Suprapubic skin (tissue), 3 donors: ENCODE data around the gene SRP9.

Experiments used
- POLR2A ChIP-seq, 2 donors: fragments of 450-650 bp; IDR thresholded peaks; one replicate each; pipeline ENCODE4 v1.6.1; 2017; ENCODE audit warnings: antibody characterized with exemption in 2 of 2, mild to moderate bottlenecking in 2 of 2, moderate library complexity in 2 of 2
- TF ChIP-seq, protein P1 (sequence below), 2 donors: fragments of 200-600 bp in 1 of 2; fragments of 450-650 bp in 1 of 2; sonication (generic) in 1 of 2; IDR thresholded peaks; one replicate each; pipeline ENCODE4 v1.5.1; 2016 to 2019; ENCODE audit warnings: antibody characterized with exemption in 2 of 2, mild to moderate bottlenecking in 1 of 2, moderate library complexity in 1 of 2

GRCh38 chr1:225794954-225795353, 17.3 kb downstream of the SRP9 start:
- TF ChIP-seq POLR2A (IDR thresholded peaks at IDR 0.05) = no peak
- TF ChIP-seq, protein P1, sequence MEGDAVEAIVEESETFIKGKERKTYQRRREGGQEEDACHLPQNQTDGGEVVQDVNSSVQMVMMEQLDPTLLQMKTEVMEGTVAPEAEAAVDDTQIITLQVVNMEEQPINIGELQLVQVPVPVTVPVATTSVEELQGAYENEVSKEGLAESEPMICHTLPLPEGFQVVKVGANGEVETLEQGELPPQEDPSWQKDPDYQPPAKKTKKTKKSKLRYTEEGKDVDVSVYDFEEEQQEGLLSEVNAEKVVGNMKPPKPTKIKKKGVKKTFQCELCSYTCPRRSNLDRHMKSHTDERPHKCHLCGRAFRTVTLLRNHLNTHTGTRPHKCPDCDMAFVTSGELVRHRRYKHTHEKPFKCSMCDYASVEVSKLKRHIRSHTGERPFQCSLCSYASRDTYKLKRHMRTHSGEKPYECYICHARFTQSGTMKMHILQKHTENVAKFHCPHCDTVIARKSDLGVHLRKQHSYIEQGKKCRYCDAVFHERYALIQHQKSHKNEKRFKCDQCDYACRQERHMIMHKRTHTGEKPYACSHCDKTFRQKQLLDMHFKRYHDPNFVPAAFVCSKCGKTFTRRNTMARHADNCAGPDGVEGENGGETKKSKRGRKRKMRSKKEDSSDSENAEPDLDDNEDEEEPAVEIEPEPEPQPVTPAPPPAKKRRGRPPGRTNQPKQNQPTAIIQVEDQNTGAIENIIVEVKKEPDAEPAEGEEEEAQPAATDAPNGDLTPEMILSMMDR (IDR thresholded peaks at IDR 0.05) = no peak
